Caco-2 (cell line): ENCODE data around the gene DNAH2. TPM values are rescaled to one million over a fixed set of nuclear protein-coding genes. Genes with fewer than 3 reads are reported as not detected.

Experiments used
- BruUV-seq: library from RNA; stranded (reverse); fragments of 400-500 nt; replicated peaks from 2 replicates; lab custom pipeline; 2021; lab: Mats Ljungman, UMichigan
- CTCF ChIA-PET: fragments of 300-600 bp; sonication (Branson Sonifier 250); formaldehyde crosslinking; loops from one replicate; lab custom pipeline; 2022; ENCODE audit warnings: antibody characterized with exemption; lab: Charles Lee
- POLR2A ChIA-PET: fragments of 300-600 bp; sonication (Branson Sonifier 250); formaldehyde crosslinking; loops from one replicate; lab custom pipeline; 2022; ENCODE audit warnings: antibody characterized with exemption; lab: Charles Lee
- DNase-seq, 2 experiments: peaks; one replicate each; pipeline versions ENCODE4 v3.0.0 to v3.0.0-alpha.2; 2020 to 2022
- H3K27me3 ChIP-seq: replicated peaks from 2 replicates; pipeline ENCODE4 v1.6.0; 2011; ENCODE audit warnings: low read length; ENCODE audit not compliant: control insufficient read depth, insufficient read depth
- H3K36me3 ChIP-seq: 2 replicates; pipeline ENCODE4 v1.5.1; 2011; ENCODE audit warnings: low read length; ENCODE audit not compliant: control insufficient read depth, insufficient read depth
- H3K4me1 ChIP-seq: fragments of 250-450 bp; sonication (Bioruptor Pico); 2 replicates; pipeline ENCODE4 v1.5.1; 2020; ENCODE audit warnings: mild to moderate bottlenecking
- H3K4me3 ChIP-seq: 2 replicates; pipeline ENCODE4 v1.5.1; 2011; ENCODE audit warnings: low read depth, mild to moderate bottlenecking, control low read depth, low read length
- H3K9me3 ChIP-seq: fragments of 250-450 bp; sonication (Bioruptor Pico); 2 replicates; pipeline ENCODE4 v1.5.1; 2020; ENCODE audit warnings: mild to moderate bottlenecking, moderate library complexity
- H3K27ac Mint-ChIP-seq: one replicate; pipeline ENCODE4 v1.8.0; 2022; ENCODE audit warnings: mixed read lengths; ENCODE audit not compliant: unreplicated experiment
- H3K27me3 Mint-ChIP-seq: one replicate; pipeline ENCODE4 v1.8.0; 2022; ENCODE audit warnings: mixed read lengths; ENCODE audit not compliant: insufficient read depth, unreplicated experiment
- H3K36me3 Mint-ChIP-seq: one replicate; pipeline ENCODE4 v1.8.0; 2022; ENCODE audit warnings: mild to moderate bottlenecking, mixed read lengths; ENCODE audit not compliant: insufficient read depth, unreplicated experiment
- H3K4me1 Mint-ChIP-seq: one replicate; pipeline ENCODE4 v1.8.0; 2022; ENCODE audit warnings: low read depth, mixed read lengths; ENCODE audit not compliant: unreplicated experiment
- H3K4me3 Mint-ChIP-seq: one replicate; pipeline ENCODE4 v1.8.0; 2022; ENCODE audit warnings: mild to moderate bottlenecking, moderate library complexity, mixed read lengths; ENCODE audit not compliant: unreplicated experiment
- H3K9me3 Mint-ChIP-seq: one replicate; pipeline ENCODE4 v1.8.0; 2022; ENCODE audit warnings: mixed read lengths; ENCODE audit not compliant: unreplicated experiment
- CTCF ChIP-seq, 2 experiments: fragments of 200-600 bp in 1 of 2; IDR thresholded peaks; 1 replicate in 1 of 2; 2 replicates in 1 of 2; pipeline versions ENCODE4 v1.5.1 to v1.8.0; 2011 to 2022; ENCODE audit warnings: antibody characterized with exemption in 1 of 2, control low read depth in 1 of 2, inconsistent platforms in 1 of 2, low read depth in 1 of 2, low read length in 1 of 2, mild to moderate bottlenecking in 1 of 2, moderate library complexity in 1 of 2; ENCODE audit not compliant: insufficient read depth in 1 of 2, severe bottlenecking in 1 of 2, unreplicated experiment in 1 of 2
- intact Hi-C: fragments of 100-400 bp; cut with micrococcal nuclease; formaldehyde crosslinking; loops from one replicate; pipeline ENCODE4 v1.10.0; 2022; ENCODE audit not compliant: unreplicated experiment
- total RNA-seq: library from RNA; stranded (reverse); gene quantifications from 2 replicates; pipeline ENCODE4 v1.2.3, GENCODE V29; 2022

DNAH2 gene
- total RNA-seq, 1 experiment from 2014 or later, result 1.9 TPM

- H3K4me3 Mint-ChIP-seq, result peak overlapping the region; percentile 91
- DNase-seq, result peak; percentile 68 to 73
- no peak for TF ChIP-seq CTCF (IDR thresholded peaks at IDR 0.05; ENCODE audit: insufficient read depth in 1 of 2, low read depth in 1 of 2, low read length in 1 of 2, severe bottlenecking in 1 of 2, unreplicated experiment in 1 of 2)
- Histone ChIP-seq H3K9me3 (no peaks in the 10 kb centered on the region), H3K36me3 (no peaks in the 10 kb centered on the region), H3K4me1 (0 out of 2 replicates have a peak, but pooled peaks cover 6% of the 10 kb centered on the region), H3K27me3 (no peaks in the 10 kb centered on the region), H3K4me3 (peak overlapping the region; percentile 82)
- H3K9me3 Mint-ChIP-seq, result no peaks in the 10 kb centered on the region
- no peaks in the 10 kb centered on the region for H3K27me3 Mint-ChIP-seq
- H3K27ac Mint-ChIP-seq, result peak overlapping the region; percentile 100
- TSS peak; percentile 73 for BruUV-seq
- intact Hi-C loops, result loop anchor here (5.0 kb wide), 1 partner anchor 249 kb away; the partner anchor contains the start of genes FGF11 and TMEM102
- CTCF ChIA-PET, result interaction anchor here (0.5 to 2.4 kb wide), 5 partner anchors 17 to 121 kb away, joined by 3 to 12 read pairs (median 5); partner anchors contain the start of genes FXR2 and SAT2
- POLR2A ChIA-PET, result interaction anchor here (0.6 to 3.5 kb wide), 17 partner anchors 18 to 370 kb away, joined by 3 to 24 read pairs (median 5); partner anchors contain the start of genes ATP1B2, EFNB3, FXR2 and MPDU1
- H3K4me1 Mint-ChIP-seq, result no peaks in the 10 kb centered on the region
- peaks cover 35% of the 10 kb centered on the region for H3K36me3 Mint-ChIP-seq
Observed at GRCh38 chr17:7686222-7687071, 31.1 kb upstream of the DNAH2 start.

- DNase-seq, result peak; percentile 82 to 87
- intact Hi-C loops, result loop anchor here (5.0 kb wide), 1 partner anchor 250 kb away; the partner anchor contains the start of genes FGF11 and TMEM102
- BruUV-seq, result TSS peak; percentile 72
- peak within 1 kb of the TSS; percentile 82 for H3K4me3 ChIP-seq
- Mint-ChIP-seq H3K4me1 (no peaks in the 10 kb centered on the region), H3K4me3 (peak within 1 kb of the TSS; percentile 91), H3K27ac (peak within 1 kb of the TSS; percentile 100), H3K36me3 (peaks cover 35% of the 10 kb centered on the region), H3K9me3 (no peaks in the 10 kb centered on the region), H3K27me3 (no peaks in the 10 kb centered on the region)
- H3K4me1 ChIP-seq, result 0 out of 2 replicates have a peak, but pooled peaks cover 6% of the 10 kb centered on the region
- ChIA-PET POLR2A (interaction anchor here (0.5 to 3.5 kb wide), 14 partner anchors 18 to 369 kb away, joined by 3 to 24 read pairs (median 6); partner anchors contain the start of genes ATP1B2, CD68, EFNB3 and FXR2), CTCF (interaction anchor here (0.6 to 2.4 kb wide), 13 partner anchors 16 to 170 kb away, joined by 3 to 12 read pairs (median 5); partner anchors contain the start of genes ATP1B2, FXR2, MPDU1 and NAA38)
- H3K27me3 ChIP-seq, result no peaks in the 10 kb centered on the region
- no peaks in the 10 kb centered on the region for H3K9me3 ChIP-seq
- TF ChIP-seq CTCF (IDR thresholded peaks at IDR 0.05; ENCODE audit: insufficient read depth in 1 of 2, low read depth in 1 of 2, low read length in 1 of 2, severe bottlenecking in 1 of 2, unreplicated experiment in 1 of 2), result no peak
- no peaks in the 10 kb centered on the region for H3K36me3 ChIP-seq
Observed at GRCh38 chr17:7687072-7687907, 30.3 kb upstream of the DNAH2 start, which contains the start of gene TP53. TSS of gene TP53 (minus strand) at chr17:7687490. CDS start at chr17:7676594, 10,896 bp downstream.
